PC-3 (cell line): ENCODE data around the gene C9orf50. TPM values are rescaled to one million over a fixed set of nuclear protein-coding genes. Genes with fewer than 3 reads are reported as not detected.
A peak's percentile ranks its signal among the peaks of the same experiment; 100 is the strongest.

Source experiments
- ATAC-seq: fragments of 200-7000 bp; cut with Tn5 transposase; 2 replicates; pipeline ENCODE4 v1.9.1; 2020; ENCODE audit warnings: mild to moderate bottlenecking, moderate library complexity
- BruUV-seq: library from RNA; stranded (reverse); fragments of 400-500 nt; replicated peaks from 2 replicates; lab custom pipeline; 2021; lab: Mats Ljungman, UMichigan
- CTCF ChIA-PET: fragments of 300-600 bp; sonication (Branson Sonifier 250); formaldehyde crosslinking; loops from one replicate; lab custom pipeline; 2022; ENCODE audit warnings: antibody characterized with exemption; lab: Charles Lee
- POLR2A ChIA-PET: fragments of 300-600 bp; sonication (Branson Sonifier 250); formaldehyde crosslinking; loops from one replicate; lab custom pipeline; 2022; ENCODE audit warnings: antibody characterized with exemption; ENCODE audit not compliant: unreplicated experiment; lab: Charles Lee
- DNase-seq: peaks from one replicate; pipeline ENCODE4 v3.0.0-alpha.2; 2015
- H2AFZ ChIP-seq: fragments of 300-600 bp; sonication (generic); 2 replicates; pipeline ENCODE4 v1.6.0; 2016; ENCODE audit warnings: antibody characterized with exemption, low read length
- H3F3A ChIP-seq: fragments of 300-600 bp; sonication (generic); one replicate; pipeline ENCODE4 v1.6.0; 2017; ENCODE audit warnings: antibody characterized with exemption, low read length, control low read depth, mild to moderate bottlenecking; ENCODE audit not compliant: unreplicated experiment
- H3K27ac ChIP-seq: fragments of 300-600 bp; sonication (generic); 2 replicates; pipeline ENCODE4 v1.5.1; 2016; ENCODE audit warnings: mild to moderate bottlenecking, low read length
- H3K27me3 ChIP-seq: fragments of 300-600 bp; sonication (generic); 2 replicates; pipeline ENCODE4 v1.6.1; 2016; ENCODE audit warnings: low read length, mixed read lengths
- H3K36me3 ChIP-seq: fragments of 300-600 bp; sonication (generic); 2 replicates; pipeline ENCODE4 v1.6.1; 2016; ENCODE audit warnings: low read depth, mixed run types, low read length, mixed read lengths
- H3K4me1 ChIP-seq: fragments of 300-600 bp; sonication (generic); 2 replicates; pipeline ENCODE4 v1.5.1; 2016; ENCODE audit warnings: low read length; ENCODE audit not compliant: insufficient read depth
- H3K4me2 ChIP-seq: fragments of 300-600 bp; sonication (generic); 2 replicates; pipeline ENCODE4 v1.6.0; 2016; ENCODE audit warnings: low read length
- H3K4me3 ChIP-seq: fragments of 300-600 bp; sonication (generic); 2 replicates; pipeline ENCODE4 v1.5.1; 2016; ENCODE audit warnings: mild to moderate bottlenecking, low read length, mixed read lengths
- H3K79me2 ChIP-seq: fragments of 300-600 bp; sonication (generic); 2 replicates; pipeline ENCODE4 v1.6.1; 2017; ENCODE audit warnings: low read length, mixed read lengths
- H3K9ac ChIP-seq: fragments of 300-600 bp; sonication (generic); 2 replicates; pipeline ENCODE4 v1.6.0; 2016; ENCODE audit warnings: mild to moderate bottlenecking, low read length
- H3K9me2 ChIP-seq: fragments of 300-600 bp; sonication (generic); replicated peaks from 2 replicates; pipeline ENCODE4 v1.6.1; 2016; ENCODE audit warnings: mixed run types, low read length, mixed read lengths
- H3K9me3 ChIP-seq: fragments of 300-600 bp; sonication (generic); 2 replicates; pipeline ENCODE4 v1.6.1; 2016; ENCODE audit warnings: low read length, mixed read lengths
- H4K20me1 ChIP-seq: fragments of 300-600 bp; sonication (generic); 2 replicates; pipeline ENCODE4 v1.6.1; 2016; ENCODE audit warnings: low read length, mixed read lengths
- CTCF ChIP-seq: fragments of 300-600 bp; sonication (generic); conservative IDR thresholded peaks from 2 replicates; pipeline ENCODE4 v1.5.1; 2017; ENCODE audit warnings: antibody characterized with exemption, low read depth, mild to moderate bottlenecking, low read length
- EZH2 ChIP-seq: fragments of 300-600 bp; sonication (generic); IDR thresholded peaks from one replicate; pipeline ENCODE4 v1.6.1; 2017; ENCODE audit warnings: antibody characterized with exemption, mild to moderate bottlenecking, low read length; ENCODE audit not compliant: unreplicated experiment
- EZH2phosphoT487 ChIP-seq: fragments of 300-600 bp; sonication (generic); IDR thresholded peaks from 2 replicates; pipeline ENCODE4 v1.6.1; 2018; ENCODE audit warnings: mild to moderate bottlenecking, antibody characterized with exemption, low read length, borderline replicate concordance
- intact Hi-C: fragments of 100-400 bp; cut with micrococcal nuclease; formaldehyde crosslinking; loops from 2 replicates; pipeline ENCODE4 v1.9.0; 2023
- total RNA-seq: library from RNA; depleted of rRNA; stranded (reverse); fragments of >200 nt; gene quantifications from 2 replicates; pipeline ENCODE4 v1.2.3, GENCODE V29; 2014

Gene C9orf50
- total RNA-seq, 1 experiment from 2014 or later: not detected

- intact Hi-C loops: loop anchor here (5.0 kb wide), 4 partner anchors 114 to 474 kb away; partner anchors contain the start of gene IER5L
- Histone ChIP-seq H3F3A (no peaks in the 10 kb centered on the region), H3K4me2 (peak overlapping the region; percentile 92), H2AFZ (peak overlapping the region; percentile 79), H3K27me3 (no peaks in the 10 kb centered on the region), H3K79me2 (no peaks in the 10 kb centered on the region), H3K4me1 (peaks cover 8% of the 10 kb centered on the region; the same call in 1 of the 2 replicates), H3K9me3 (no peaks in the 10 kb centered on the region), H3K4me3 (peak overlapping the region; percentile 75; the same call in 1 of the 2 replicates), H3K27ac (no peak overlapping the region), H3K9ac (peak overlapping the region; percentile 82; the same call in 1 of the 2 replicates), H3K9me2 (no peaks in the 10 kb centered on the region), H3K36me3 (no peaks in the 10 kb centered on the region), H4K20me1 (no peaks in the 10 kb centered on the region)
- ATAC-seq (no peak), DNase-seq (no peak)
- ChIA-PET POLR2A (interaction anchor here (0.6 kb wide), 1 partner anchor 151 kb away, joined by 3 read pairs; no protein-coding TSS in a partner anchor), CTCF (no interaction called here)
- no TSS peak for BruUV-seq
- TF ChIP-seq EZH2phosphoT487 (no peak), CTCF (no peak), EZH2 (no peak)
Observed at GRCh38 chr9:129611307-129611800, 9.5 kb downstream of the C9orf50 start.

- Histone ChIP-seq H3K9ac (peak overlapping the region; percentile 82), H3K4me3 (peak overlapping the region; percentile 75), H3F3A (no peaks in the 10 kb centered on the region), H3K79me2 (no peaks in the 10 kb centered on the region), H3K4me2 (peak overlapping the region; percentile 92), H4K20me1 (no peaks in the 10 kb centered on the region), H3K9me3 (no peaks in the 10 kb centered on the region), H3K27ac (no peak overlapping the region), H3K9me2 (no peaks in the 10 kb centered on the region), H3K27me3 (no peaks in the 10 kb centered on the region), H3K4me1 (peaks cover 8% of the 10 kb centered on the region; the same call in 1 of the 2 replicates), H2AFZ (peak overlapping the region; percentile 79), H3K36me3 (no peaks in the 10 kb centered on the region)
- ATAC-seq (peak; percentile 45), DNase-seq (peak; percentile 67)
- ChIA-PET POLR2A (no interaction called here), CTCF (no interaction called here)
- BruUV-seq: no TSS peak
- TF ChIP-seq EZH2: no peak
- peak; percentile 72 for TF ChIP-seq CTCF
- TF ChIP-seq EZH2phosphoT487: no peak
- intact Hi-C loops: loop anchor here (5.0 kb wide), 4 partner anchors 113 to 473 kb away; partner anchors contain the start of gene IER5L
Observed at GRCh38 chr9:129610473-129611306, 10.2 kb downstream of the C9orf50 start.
